H9 (cell line): ENCODE data around the gene ASS1. TPM values are rescaled to one million over a fixed set of nuclear protein-coding genes. Genes with fewer than 3 reads are reported as not detected.

Source experiments
- DNase-seq: peaks from one replicate; pipeline ENCODE4 v3.0.0-alpha.2; 2017
- H2AFZ ChIP-seq: one replicate; pipeline ENCODE4 v1.6.1; 2013; ENCODE audit warnings: mild to moderate bottlenecking, low read length, control low read depth, moderate library complexity
- H2AK5ac ChIP-seq: 2 replicates; pipeline ENCODE4 v1.6.1; 2013; ENCODE audit warnings: low read length, control low read depth, mixed read lengths; ENCODE audit not compliant: insufficient read length
- H2BK120ac ChIP-seq: one replicate; pipeline ENCODE4 v1.6.1; 2013; ENCODE audit warnings: low read depth, mild to moderate bottlenecking, low read length, control low read depth, inconsistent platforms; ENCODE audit not compliant: poor library complexity, severe bottlenecking
- H2BK12ac ChIP-seq: 2 replicates; pipeline ENCODE4 v1.6.1; 2013; ENCODE audit warnings: low read length, control low read depth, mixed read lengths, low read depth; ENCODE audit not compliant: insufficient read length
- H2BK15ac ChIP-seq: 2 replicates; pipeline ENCODE4 v1.6.1; 2013; ENCODE audit warnings: low read depth, low read length, control low read depth
- H2BK20ac ChIP-seq: one replicate; pipeline ENCODE4 v1.6.1; 2013; ENCODE audit warnings: low read depth, mild to moderate bottlenecking, low read length, control low read depth, inconsistent platforms; ENCODE audit not compliant: poor library complexity, severe bottlenecking
- H2BK5ac ChIP-seq: 2 replicates; pipeline ENCODE4 v1.6.1; 2013; ENCODE audit warnings: low read length, control low read depth, mixed read lengths; ENCODE audit not compliant: insufficient read length
- H3K14ac ChIP-seq: 2 replicates; pipeline ENCODE4 v1.6.1; 2013; ENCODE audit warnings: low read length, control low read depth; ENCODE audit not compliant: insufficient read depth
- H3K18ac ChIP-seq: 2 replicates; pipeline ENCODE4 v1.6.1; 2013; ENCODE audit warnings: low read depth, mild to moderate bottlenecking, mixed read lengths, low read length, control low read depth; ENCODE audit not compliant: insufficient read length
- H3K23ac ChIP-seq: 2 replicates; pipeline ENCODE4 v1.6.1; 2013; ENCODE audit warnings: low read length, control low read depth, mixed read lengths, low read depth; ENCODE audit not compliant: insufficient read length
- H3K23me2 ChIP-seq: 2 replicates; pipeline ENCODE4 v1.6.1; 2013; ENCODE audit warnings: low read depth, mild to moderate bottlenecking, mixed read lengths, low read length, control low read depth; ENCODE audit not compliant: insufficient read length, poor library complexity, severe bottlenecking
- H3K27ac ChIP-seq: 2 replicates; pipeline ENCODE4 v1.5.1; 2013; ENCODE audit warnings: low read length, control low read depth, mixed read lengths, low read depth; ENCODE audit not compliant: insufficient read length
- H3K27me3 ChIP-seq: 2 replicates; pipeline ENCODE4 v1.6.1; 2013; ENCODE audit warnings: low read length, control low read depth, inconsistent platforms; ENCODE audit not compliant: insufficient read depth
- H3K4ac ChIP-seq: 2 replicates; pipeline ENCODE4 v1.6.1; 2013; ENCODE audit warnings: low read depth, mild to moderate bottlenecking, control low read depth, inconsistent platforms, low read length, moderate library complexity
- H3K4me1 ChIP-seq: 2 replicates; pipeline ENCODE4 v1.6.1; 2013; ENCODE audit warnings: low read length, control low read depth, inconsistent platforms; ENCODE audit not compliant: insufficient read depth
- H3K4me2 ChIP-seq: 2 replicates; pipeline ENCODE4 v1.6.1; 2013; ENCODE audit warnings: low read length, control low read depth, mixed read lengths; ENCODE audit not compliant: insufficient read length, insufficient read depth
- H3K56ac ChIP-seq: 2 replicates; pipeline ENCODE4 v1.6.1; 2013; ENCODE audit warnings: low read depth, mild to moderate bottlenecking, mixed read lengths, low read length, control low read depth; ENCODE audit not compliant: insufficient read length
- H3K79me1 ChIP-seq: 2 replicates; pipeline ENCODE4 v1.6.1; 2013; ENCODE audit warnings: low read depth, mild to moderate bottlenecking, moderate library complexity, low read length, control low read depth, inconsistent platforms; ENCODE audit not compliant: insufficient read depth, poor library complexity, severe bottlenecking
- H3K79me2 ChIP-seq: 2 replicates; pipeline ENCODE4 v1.6.1; 2013; ENCODE audit warnings: low read length, control low read depth, inconsistent platforms; ENCODE audit not compliant: insufficient read depth
- H3K9ac ChIP-seq: 2 replicates; pipeline ENCODE4 v1.6.1; 2013; ENCODE audit warnings: low read length, control low read depth, mixed read lengths; ENCODE audit not compliant: insufficient read length; ENCODE audit errors: extremely low read depth
- H3K9me3 ChIP-seq: one replicate; pipeline ENCODE4 v1.6.1; 2013; ENCODE audit warnings: low read depth, low read length, inconsistent platforms; ENCODE audit not compliant: control insufficient read depth
- H3T11ph ChIP-seq: one replicate; pipeline ENCODE4 v1.6.1; 2013; ENCODE audit warnings: mild to moderate bottlenecking, low read length, control low read depth, inconsistent platforms
- H4K20me1 ChIP-seq: one replicate; pipeline ENCODE4 v1.6.1; 2013; ENCODE audit not compliant: control insufficient read depth, insufficient read length, insufficient read depth
- H4K5ac ChIP-seq: 2 replicates; pipeline ENCODE4 v1.6.1; 2013; ENCODE audit warnings: low read depth, mild to moderate bottlenecking, mixed read lengths, low read length, control low read depth; ENCODE audit not compliant: insufficient read length
- H4K8ac ChIP-seq: replicated peaks from 2 replicates; pipeline ENCODE4 v1.6.1; 2013; ENCODE audit warnings: low read length, control low read depth, mixed read lengths, low read depth; ENCODE audit not compliant: insufficient read length
- H4K91ac ChIP-seq: 2 replicates; pipeline ENCODE4 v1.6.1; 2013; ENCODE audit warnings: low read depth, mild to moderate bottlenecking, moderate library complexity, mixed read lengths, low read length, control low read depth; ENCODE audit not compliant: insufficient read length
- H3K27ac Mint-ChIP-seq, 3 experiments: 2 replicates in 2 of 3; 3 replicates in 1 of 3; pipeline ENCODE4 v1.8.0; 2020 to 2021; ENCODE audit warnings: mixed read lengths in 3 of 3, mild to moderate bottlenecking in 1 of 3, moderate library complexity in 1 of 3
- H3K27me3 Mint-ChIP-seq: 2 replicates; pipeline ENCODE4 v1.8.0; 2021; ENCODE audit warnings: low read depth, mild to moderate bottlenecking, moderate library complexity, mixed read lengths
- H3K36me3 Mint-ChIP-seq, 3 experiments: 2 replicates in 2 of 3; 3 replicates in 1 of 3; pipeline ENCODE4 v1.8.0; 2020 to 2021; ENCODE audit warnings: low read depth in 3 of 3, mixed read lengths in 3 of 3; ENCODE audit not compliant: insufficient read depth in 1 of 3
- H3K4me1 Mint-ChIP-seq, 2 experiments: 2 replicates each; pipeline ENCODE4 v1.8.0; 2020; ENCODE audit warnings: mixed read lengths in 2 of 2
- H3K4me3 Mint-ChIP-seq, 2 experiments: 2 replicates in 1 of 2; 3 replicates in 1 of 2; pipeline ENCODE4 v1.8.0; 2020 to 2021; ENCODE audit warnings: mild to moderate bottlenecking in 2 of 2, mixed read lengths in 2 of 2, moderate library complexity in 1 of 2
- H3K9me3 Mint-ChIP-seq, 2 experiments: 2 replicates in 1 of 2; 3 replicates in 1 of 2; pipeline ENCODE4 v1.8.0; 2020; ENCODE audit warnings: mild to moderate bottlenecking in 2 of 2, mixed read lengths in 2 of 2, moderate library complexity in 1 of 2
- CTCF ChIP-seq: fragments of 200-600 bp; sonication (generic); conservative IDR thresholded peaks from 3 replicates; pipeline ENCODE4 v1.8.0; 2021; ENCODE audit warnings: antibody characterized with exemption, mild to moderate bottlenecking
- WGBS: extraction: QIAGEN DNeasy Blood & Tissue Kit; methylation state at CpG from one replicate; pipeline ENCODE4 v1.1.7; 2013; ENCODE audit warnings: missing lambda C conversion rate, low lambda C conversion rate, mixed read lengths; ENCODE audit not compliant: insufficient read length; ENCODE audit errors: extremely low coverage; 5-methylcytosine and 5-hydroxymethylcytosine counted together
- total RNA-seq: library from RNA; stranded (reverse); gene quantifications from 2 replicates; pipeline ENCODE4 v1.2.1, GENCODE V29; 2021

The ASS1 gene
- total RNA-seq, 1 experiment from 2014 or later = 118 TPM

GRCh38 chr9:130486103-130486502, 41.3 kb downstream of the ASS1 start:
- no peak for DNase-seq
- Histone ChIP-seq H4K91ac (no peak overlapping the region), H4K5ac (no peak overlapping the region), H3K18ac (no peak overlapping the region), H2AK5ac (no peak overlapping the region), H3K9me3 (no peaks in the 10 kb centered on the region), H3K23me2 (no peaks in the 10 kb centered on the region), H3K79me2 (0 out of 2 replicates have a peak, but pooled peaks cover 2% of the 10 kb centered on the region), H4K8ac (no peak overlapping the region), H3T11ph (no peak overlapping the region), H3K27ac (no peak overlapping the region), H4K20me1 (no peaks in the 10 kb centered on the region), H2BK20ac (no peak overlapping the region), H3K4ac (no peak overlapping the region), H3K23ac (no peak overlapping the region), H3K79me1 (no peaks in the 10 kb centered on the region), H2BK12ac (no peak overlapping the region), H3K14ac (no peak overlapping the region), H3K4me2 (no peak overlapping the region), H2BK5ac (no peak overlapping the region), H2BK120ac (no peak overlapping the region), H3K27me3 (no peaks in the 10 kb centered on the region), H2AFZ (no peak overlapping the region), H2BK15ac (no peak overlapping the region), H3K4me1 (no peaks in the 10 kb centered on the region), H3K9ac (no peak overlapping the region), H3K56ac (no peak overlapping the region)
- H3K27me3 Mint-ChIP-seq = no peaks in the 10 kb centered on the region; the same call in 1 of the 2 replicates
- no peaks in the 10 kb centered on the region for H3K9me3 Mint-ChIP-seq
- no peak for TF ChIP-seq CTCF
- H3K36me3 Mint-ChIP-seq = peaks cover 3 to 42% (median 30%) of the 10 kb centered on the region in 3 experiments; a peak in 5 of 7 replicates
- no CpG with 5 or more reads among the region's 6 CpGs for WGBS
- no peak overlapping the region for H3K4me3 Mint-ChIP-seq
- H3K27ac Mint-ChIP-seq = peak overlapping the region in 1 of 3 experiments; percentile 49; a peak in 1 of 7 replicates
- H3K4me1 Mint-ChIP-seq = peaks cover 0 to 27% of the 10 kb centered on the region in 2 experiments; a peak in 2 of 4 replicates
